Chondrocyte (in vitro differentiated cells): ENCODE data around the gene PRRC2C. TPM values are rescaled to one million over a fixed set of nuclear protein-coding genes. Genes with fewer than 3 reads are reported as not detected.

ENCODE experiments used
- DNase-seq: peaks from one replicate; pipeline ENCODE4 v3.0.0; 2021; ENCODE audit warnings: mixed read lengths, low spot score
- H3K27ac Mint-ChIP-seq: one replicate; pipeline ENCODE4 v1.8.0; 2021; ENCODE audit warnings: mild to moderate bottlenecking, moderate library complexity, mixed read lengths; ENCODE audit not compliant: unreplicated experiment
- H3K27me3 Mint-ChIP-seq: 2 replicates; pipeline ENCODE4 v1.8.0; 2021; ENCODE audit warnings: low read depth, mixed read lengths
- H3K36me3 Mint-ChIP-seq: 2 replicates; pipeline ENCODE4 v1.8.0; 2021; ENCODE audit warnings: low read depth, mixed read lengths
- H3K4me1 Mint-ChIP-seq: 2 replicates; pipeline ENCODE4 v1.8.0; 2021; ENCODE audit warnings: low read depth, mild to moderate bottlenecking, mixed read lengths
- H3K4me3 Mint-ChIP-seq: one replicate; pipeline ENCODE4 v1.8.0; 2021; ENCODE audit warnings: mild to moderate bottlenecking, moderate library complexity, mixed read lengths; ENCODE audit not compliant: unreplicated experiment
- H3K9me3 Mint-ChIP-seq: 2 replicates; pipeline ENCODE4 v1.8.0; 2021; ENCODE audit warnings: low read depth, mixed read lengths
- total RNA-seq: library from RNA; stranded (reverse); gene quantifications from 3 replicates; pipeline ENCODE4 v1.2.1, GENCODE V29; 2021
- TF ChIP-seq, protein P1 (sequence below): fragments of 200-600 bp; sonication (generic); IDR thresholded peaks from 2 replicates; pipeline ENCODE4 v1.5.0; 2021; ENCODE audit warnings: antibody characterized with exemption, mild to moderate bottlenecking, moderate library complexity

PRRC2C gene
- total RNA-seq, 1 donor from 2014 or later, result 146 TPM

DNA sequence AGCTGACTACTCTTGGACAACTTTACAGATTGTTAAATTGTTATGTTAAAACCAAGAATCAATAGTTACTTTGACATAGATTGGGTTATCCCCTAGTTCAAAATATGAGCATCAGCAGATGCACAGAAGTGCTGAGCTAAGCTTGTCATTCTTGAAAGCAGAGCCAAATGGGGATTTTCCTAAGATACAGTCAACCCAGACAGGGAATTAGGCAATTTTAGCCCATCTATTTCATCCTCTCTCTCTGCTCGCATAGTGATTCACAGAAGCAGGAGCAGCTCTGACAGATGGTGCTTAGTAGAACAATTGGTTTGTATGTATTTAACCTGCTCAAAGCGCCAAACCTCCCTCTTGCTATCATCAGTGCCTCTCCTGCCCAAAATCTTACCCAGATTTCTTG lies 27.9 kb upstream of the PRRC2C start:
- TF ChIP-seq, protein P1, sequence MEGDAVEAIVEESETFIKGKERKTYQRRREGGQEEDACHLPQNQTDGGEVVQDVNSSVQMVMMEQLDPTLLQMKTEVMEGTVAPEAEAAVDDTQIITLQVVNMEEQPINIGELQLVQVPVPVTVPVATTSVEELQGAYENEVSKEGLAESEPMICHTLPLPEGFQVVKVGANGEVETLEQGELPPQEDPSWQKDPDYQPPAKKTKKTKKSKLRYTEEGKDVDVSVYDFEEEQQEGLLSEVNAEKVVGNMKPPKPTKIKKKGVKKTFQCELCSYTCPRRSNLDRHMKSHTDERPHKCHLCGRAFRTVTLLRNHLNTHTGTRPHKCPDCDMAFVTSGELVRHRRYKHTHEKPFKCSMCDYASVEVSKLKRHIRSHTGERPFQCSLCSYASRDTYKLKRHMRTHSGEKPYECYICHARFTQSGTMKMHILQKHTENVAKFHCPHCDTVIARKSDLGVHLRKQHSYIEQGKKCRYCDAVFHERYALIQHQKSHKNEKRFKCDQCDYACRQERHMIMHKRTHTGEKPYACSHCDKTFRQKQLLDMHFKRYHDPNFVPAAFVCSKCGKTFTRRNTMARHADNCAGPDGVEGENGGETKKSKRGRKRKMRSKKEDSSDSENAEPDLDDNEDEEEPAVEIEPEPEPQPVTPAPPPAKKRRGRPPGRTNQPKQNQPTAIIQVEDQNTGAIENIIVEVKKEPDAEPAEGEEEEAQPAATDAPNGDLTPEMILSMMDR, result no peak
- Mint-ChIP-seq H3K9me3 (peaks cover 4% of the 10 kb centered on the region), H3K27me3 (no peaks in the 10 kb centered on the region), H3K36me3 (peaks cover 3% of the 10 kb centered on the region), H3K27ac (no peak overlapping the region), H3K4me3 (no peak overlapping the region), H3K4me1 (no peaks in the 10 kb centered on the region)
- DNase-seq, result no peak

DNA sequence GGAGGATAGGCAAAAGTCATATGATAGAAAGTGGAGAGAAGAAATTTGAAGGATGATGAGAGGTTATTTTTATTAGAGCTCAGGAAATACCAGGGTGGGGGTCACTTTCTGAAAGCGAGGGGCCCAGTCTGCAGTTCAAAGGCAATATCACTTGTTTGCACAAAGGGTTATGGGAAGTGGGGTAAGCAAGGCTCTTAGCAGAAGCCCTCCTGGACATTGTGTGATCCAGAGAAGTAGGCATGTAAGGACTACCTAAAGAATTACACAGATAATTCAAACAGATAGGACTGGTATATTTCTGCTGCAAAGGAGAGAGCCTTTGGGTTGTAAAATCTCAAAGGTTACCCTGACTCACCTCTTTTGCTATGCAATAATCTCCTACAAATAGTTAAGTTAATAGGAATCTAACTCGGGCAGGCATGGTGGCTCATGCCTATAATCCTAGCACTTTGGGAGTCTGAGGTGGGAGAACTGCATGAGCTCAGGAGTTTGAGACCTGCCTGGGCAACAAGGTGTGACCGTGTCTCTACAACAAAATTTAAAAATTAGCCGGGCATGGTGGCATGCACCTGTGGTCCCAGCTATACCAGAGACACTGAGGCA lies 25.2 kb upstream of the PRRC2C start:
- Mint-ChIP-seq H3K4me3 (no peak overlapping the region), H3K27ac (no peak overlapping the region), H3K27me3 (no peaks in the 10 kb centered on the region), H3K9me3 (peaks cover 1% of the 10 kb centered on the region), H3K4me1 (no peaks in the 10 kb centered on the region), H3K36me3 (no peaks in the 10 kb centered on the region)
- TF ChIP-seq, protein P1, result no peak
- DNase-seq, result no peak

DNA sequence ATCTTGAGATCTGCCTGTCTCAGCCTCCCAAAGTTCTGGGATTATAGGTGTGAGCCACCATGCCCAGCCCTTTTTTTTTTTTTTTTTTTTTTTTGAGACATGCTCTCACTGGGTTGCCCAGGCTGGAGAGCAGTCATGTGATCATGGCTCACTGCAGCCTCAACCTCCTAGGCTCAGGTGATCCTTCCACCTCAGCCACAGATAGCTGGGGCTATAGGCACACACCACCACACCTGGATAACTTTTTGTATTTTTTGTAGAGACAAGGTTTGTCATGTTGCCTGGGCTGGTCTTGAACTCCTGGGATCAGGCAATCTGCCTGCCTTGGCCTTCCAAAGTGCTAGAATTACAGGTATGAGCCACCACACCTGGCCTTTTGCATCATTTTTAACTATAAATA lies 17.7 kb upstream of the PRRC2C start:
- peaks cover 9% of the 10 kb centered on the region for H3K4me1 Mint-ChIP-seq
- no peaks in the 10 kb centered on the region for H3K36me3 Mint-ChIP-seq
- no peak overlapping the region for H3K4me3 Mint-ChIP-seq
- peaks cover 2% of the 10 kb centered on the region for H3K9me3 Mint-ChIP-seq
- DNase-seq, result no peak
- TF ChIP-seq, protein P1, result no peak
- H3K27me3 Mint-ChIP-seq, result no peaks in the 10 kb centered on the region
- H3K27ac Mint-ChIP-seq, result peak overlapping the region; percentile 59

DNA sequence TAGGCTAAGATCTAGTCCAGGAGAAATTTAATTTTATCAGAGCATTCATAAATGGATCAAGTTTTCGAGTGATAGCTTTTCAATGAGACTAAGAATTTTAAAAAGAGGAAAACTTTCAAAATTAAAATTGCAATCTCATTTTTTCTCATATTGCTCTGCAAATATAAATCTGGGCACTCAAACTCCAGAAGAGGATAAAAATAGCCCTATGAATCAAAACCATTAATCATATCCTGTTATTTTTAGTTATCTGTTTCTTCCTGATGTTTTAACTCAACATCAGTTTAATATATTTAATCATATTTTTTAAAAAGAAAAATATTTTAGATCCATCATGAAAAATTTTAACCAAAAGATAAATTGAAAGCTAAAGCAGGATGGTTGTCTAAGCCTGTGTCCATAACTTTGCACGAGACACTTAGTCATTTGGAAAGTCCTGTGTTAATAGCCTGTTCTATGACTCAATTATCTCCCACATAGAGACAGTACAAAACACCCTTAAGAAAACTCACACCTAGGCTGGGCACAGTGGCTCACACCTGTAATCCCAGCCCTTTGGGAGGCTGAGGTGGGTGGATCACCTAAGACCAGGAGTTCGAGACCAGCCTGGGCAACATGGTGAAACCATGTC lies 17.1 kb upstream of the PRRC2C start:
- TF ChIP-seq, protein P1, result no peak
- DNase-seq, result no peak
- Mint-ChIP-seq H3K4me3 (no peak overlapping the region), H3K27me3 (no peaks in the 10 kb centered on the region), H3K27ac (peak overlapping the region; percentile 85), H3K4me1 (peaks cover 9% of the 10 kb centered on the region), H3K36me3 (no peaks in the 10 kb centered on the region), H3K9me3 (peaks cover 2% of the 10 kb centered on the region)

DNA sequence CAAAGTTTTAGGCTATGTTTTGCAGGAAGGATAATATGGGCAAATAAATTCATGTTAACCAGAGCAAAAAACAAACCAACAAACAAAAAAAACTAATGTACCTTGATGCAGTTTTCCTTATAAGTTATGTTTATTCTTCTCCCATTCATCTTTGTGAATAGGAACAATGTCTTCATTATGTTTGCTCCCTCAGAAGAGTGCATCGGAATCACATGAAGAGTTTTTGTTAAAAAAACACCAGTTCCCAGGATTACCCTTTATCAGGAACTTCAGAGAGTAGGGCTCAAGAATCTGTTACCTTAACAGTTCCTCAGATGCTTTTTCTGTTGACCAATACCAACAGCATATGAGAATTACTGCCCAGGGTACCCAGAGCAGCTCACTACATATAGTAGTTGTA lies 14.6 kb upstream of the PRRC2C start:
- Mint-ChIP-seq H3K9me3 (no peaks in the 10 kb centered on the region), H3K27me3 (no peaks in the 10 kb centered on the region), H3K4me1 (peaks cover 9% of the 10 kb centered on the region), H3K4me3 (no peak overlapping the region), H3K27ac (no peak overlapping the region), H3K36me3 (no peaks in the 10 kb centered on the region)
- no peak for DNase-seq
- TF ChIP-seq, protein P1, result no peak
